GM21526 (cell line): Measurements from ENCODE around the gene PEX11B.
A peak's percentile ranks its signal among the peaks of the same experiment; 100 is the strongest.
"Not testable (repeated sequence)": the region's sequence is repeated elsewhere in the genome, so short reads cannot be mapped to it uniquely, and the experiment has no call there.

ENCODE experiments used
- ATAC-seq: cut with Tn5 transposase; IDR thresholded peaks from one replicate; pipeline ENCODE4 v1.9.1; 2021; ENCODE audit warnings: moderate library complexity; ENCODE audit not compliant: unreplicated experiment, low FRiP score

Gene PEX11B

DNA sequence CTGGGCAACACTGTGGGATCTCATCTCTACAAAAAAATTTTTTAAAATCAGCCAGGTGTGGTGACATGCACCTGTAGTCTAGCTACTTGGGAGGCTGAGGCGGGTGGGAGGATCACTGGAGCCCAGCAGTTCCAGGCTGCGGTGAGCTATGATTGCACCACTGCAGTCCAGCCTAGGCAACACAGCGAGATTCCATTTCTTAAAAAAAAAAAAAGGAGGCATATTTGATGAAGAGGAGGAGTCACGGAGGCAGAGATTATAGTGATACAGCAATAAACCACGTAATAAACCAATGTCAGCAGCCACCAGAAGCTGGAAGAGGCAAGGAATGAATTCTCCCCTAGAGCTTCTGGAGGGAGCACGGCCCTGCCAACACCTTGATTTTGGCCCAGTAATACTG lies 35.3 kb upstream of the PEX11B start:
- no peak for ATAC-seq

DNA sequence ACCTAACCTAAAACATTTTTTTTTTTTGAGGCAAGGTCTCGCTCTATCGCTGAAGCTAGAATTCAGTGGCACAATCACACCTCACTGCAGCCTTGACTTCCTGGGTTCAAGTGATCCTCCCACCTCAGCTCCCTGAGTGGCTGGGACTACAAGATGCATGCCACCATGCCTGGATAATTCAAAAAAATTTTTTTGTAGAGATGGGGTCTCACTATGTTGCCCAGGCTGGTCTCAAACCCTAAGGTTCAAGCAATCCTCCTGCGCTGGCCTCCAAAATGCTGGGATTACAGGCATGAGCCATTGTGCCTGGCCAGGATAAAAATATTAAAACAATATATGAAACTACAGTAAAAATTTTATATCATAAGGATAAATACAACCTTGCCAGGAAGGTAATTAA lies 34.4 kb upstream of the PEX11B start:
- ATAC-seq = no peak

DNA sequence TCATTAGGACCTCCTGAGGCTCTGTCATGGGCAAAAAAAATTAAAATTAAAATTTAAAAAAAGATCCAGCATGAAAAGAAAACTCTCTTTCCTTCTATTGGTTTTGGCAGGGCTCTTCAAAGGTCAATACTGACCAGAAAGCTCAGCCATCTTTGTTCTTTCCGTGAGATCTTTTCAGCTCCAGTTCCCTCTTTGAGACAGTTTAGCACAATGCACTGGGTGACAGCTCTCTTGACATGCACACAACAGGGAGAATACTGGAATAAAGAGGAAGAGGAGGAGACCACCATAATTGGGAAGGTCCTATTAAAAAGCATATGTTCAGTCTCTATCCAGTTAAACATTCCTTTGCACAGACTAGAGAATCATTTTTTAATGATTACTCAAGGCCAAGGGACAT lies 33.0 kb upstream of the PEX11B start:
- no peak for ATAC-seq

DNA sequence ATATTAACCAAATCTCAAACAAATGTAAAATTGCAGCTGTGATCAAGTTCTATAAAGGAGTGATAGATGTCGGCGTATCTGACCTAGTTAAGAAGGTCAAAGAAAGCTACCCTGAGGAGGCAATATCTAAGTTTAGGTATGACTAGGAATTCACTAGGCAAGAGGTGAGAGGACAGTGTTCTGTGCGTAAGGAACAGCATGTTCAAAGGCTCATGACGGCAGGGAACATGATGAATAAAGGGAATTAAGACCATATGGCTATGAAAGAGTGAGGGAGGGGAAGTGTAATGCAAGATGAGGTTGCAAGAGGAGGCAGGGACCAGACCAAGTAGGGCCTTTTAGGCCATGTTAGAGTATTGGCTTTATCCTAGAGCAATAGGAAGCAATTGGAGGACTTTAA lies 30.7 kb upstream of the PEX11B start:
- no peak for ATAC-seq

DNA sequence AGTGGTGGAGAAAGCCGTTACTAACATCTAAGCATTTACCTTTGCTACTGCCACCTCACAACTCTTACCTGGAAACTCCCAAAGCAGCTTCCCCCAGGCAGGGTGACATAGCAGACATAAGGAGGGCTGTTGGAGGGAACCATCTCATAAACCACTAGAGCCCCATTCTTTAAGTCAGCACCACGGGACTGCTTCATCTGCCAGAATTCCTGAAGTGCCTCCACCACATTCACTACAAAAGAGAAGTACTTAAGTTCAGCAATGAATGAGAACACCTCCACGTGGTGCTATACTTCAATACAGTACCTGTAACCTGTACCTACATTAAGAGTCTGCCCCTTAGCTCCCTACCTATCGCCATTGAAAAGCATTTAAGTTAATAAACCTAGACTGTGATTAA lies 29.0 kb upstream of the PEX11B start:
- no peak for ATAC-seq

DNA sequence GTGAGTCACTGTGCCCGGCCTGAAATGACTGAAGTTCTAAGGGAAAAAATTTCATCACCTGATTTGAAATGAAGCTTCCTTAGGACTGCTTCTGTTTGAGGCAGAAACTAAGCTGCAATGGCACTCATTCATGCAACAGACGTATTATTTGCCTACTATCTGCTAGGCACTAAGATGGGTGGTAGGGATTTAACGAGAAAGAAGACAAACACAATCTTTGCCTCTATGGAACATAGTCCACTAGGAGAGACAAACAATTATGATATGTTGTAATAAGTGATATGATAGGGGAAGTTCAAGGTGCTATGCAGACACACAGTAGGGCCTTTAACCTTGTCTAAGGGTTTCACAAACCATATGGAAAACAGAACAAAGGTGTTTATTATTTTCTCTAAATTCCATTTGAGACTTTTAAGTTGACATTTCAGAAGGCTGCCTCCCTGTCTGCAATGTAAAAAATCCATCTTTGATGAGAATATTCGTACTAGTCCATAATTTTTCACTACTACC lies 28.0 kb upstream of the PEX11B start:
- no peak for ATAC-seq

DNA sequence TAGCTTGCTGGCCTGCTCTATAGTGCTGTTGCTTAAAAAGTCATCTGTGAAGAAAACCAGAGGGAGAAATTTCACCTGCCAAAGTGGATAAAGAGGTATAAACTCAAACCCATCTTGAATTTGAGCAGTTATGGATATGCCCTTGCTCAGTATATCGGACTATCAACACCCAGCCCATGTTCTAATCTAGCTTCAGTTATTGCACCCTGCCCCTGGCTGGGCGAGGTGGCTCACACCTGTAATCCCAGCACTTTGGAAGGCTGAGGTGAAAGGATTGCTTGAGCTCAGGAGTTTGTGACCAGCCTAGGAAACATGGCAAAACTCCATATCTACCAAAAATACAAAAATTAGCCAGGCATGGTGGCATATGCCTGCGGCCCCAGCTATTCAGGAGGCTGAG lies 26.0 kb upstream of the PEX11B start:
- no peak for ATAC-seq

DNA sequence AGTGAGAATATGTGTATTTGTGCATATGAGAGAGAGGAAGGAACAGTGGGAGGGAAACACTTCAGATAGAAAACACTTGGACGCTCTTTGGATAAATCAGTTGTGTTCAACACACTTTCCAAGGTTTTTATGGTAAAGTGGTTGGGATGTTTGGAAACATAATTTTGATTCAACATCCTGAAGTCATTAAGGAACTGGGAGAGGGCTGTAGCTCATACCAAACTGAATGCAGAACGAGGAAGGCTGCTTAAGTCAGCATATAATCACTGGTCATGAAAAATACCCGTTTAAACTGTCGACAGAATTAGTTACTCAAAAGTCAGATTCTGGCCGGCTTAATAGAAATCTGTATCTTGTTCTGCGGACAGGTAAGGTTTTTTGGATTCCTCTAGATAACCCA lies 24.4 kb upstream of the PEX11B start:
- no peak for ATAC-seq

DNA sequence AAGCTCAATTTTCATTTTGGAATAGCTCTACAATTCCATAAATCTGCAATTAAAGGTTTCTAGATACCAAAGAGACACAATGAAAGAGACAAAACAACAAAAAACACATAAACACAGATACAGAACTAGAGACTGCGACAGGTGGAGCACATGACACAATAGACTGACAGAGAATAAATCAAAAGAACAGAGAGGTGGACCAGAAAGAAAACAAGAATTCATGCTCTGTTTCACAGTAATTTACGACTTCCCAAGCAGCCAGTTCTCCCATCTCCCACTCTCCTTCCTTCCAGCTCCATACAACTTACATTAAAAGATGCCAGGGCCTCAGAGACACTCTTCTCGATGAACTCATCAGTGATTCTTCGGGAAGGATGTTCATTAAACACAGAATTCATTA lies 23.9 kb upstream of the PEX11B start:
- no peak for ATAC-seq

DNA sequence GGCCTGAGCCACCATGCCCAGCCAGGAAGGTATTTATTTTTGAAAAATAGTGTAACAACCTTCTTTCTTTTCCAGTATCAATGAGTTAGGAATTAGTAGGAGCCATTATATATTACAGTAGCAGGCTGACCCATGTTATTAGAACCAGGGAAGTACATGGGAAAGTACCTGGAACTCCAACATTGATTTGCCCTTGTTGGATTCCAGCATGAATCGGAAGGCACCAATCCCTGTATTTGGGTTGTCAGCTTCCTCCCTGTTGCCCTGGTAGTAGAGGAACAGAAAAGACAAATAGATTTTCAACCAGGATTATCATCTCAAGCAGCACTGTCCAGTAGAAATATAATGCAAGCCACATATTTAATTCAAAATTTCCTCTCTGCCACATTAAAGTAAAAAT lies 18.9 kb upstream of the PEX11B start:
- no peak for ATAC-seq

DNA sequence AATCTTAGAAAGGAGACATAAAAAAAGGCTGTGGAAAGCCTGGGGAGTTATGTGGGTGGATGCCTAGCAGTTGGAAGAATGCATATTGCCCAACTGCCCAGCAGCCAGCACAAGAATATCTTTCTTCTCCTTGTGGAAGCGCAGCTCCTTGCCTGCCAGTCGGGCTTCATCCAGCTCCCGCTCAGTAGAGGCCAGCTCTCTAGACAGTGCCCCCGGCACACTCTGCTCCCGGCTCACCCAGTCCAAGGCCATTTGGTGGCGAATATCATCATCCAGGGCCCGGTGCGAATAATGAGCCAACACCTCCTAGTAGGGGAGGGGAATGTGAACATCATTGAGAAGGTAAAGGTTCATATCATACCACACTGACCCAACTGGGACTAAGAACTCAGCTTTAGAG lies 17.7 kb upstream of the PEX11B start:
- no peak for ATAC-seq

DNA sequence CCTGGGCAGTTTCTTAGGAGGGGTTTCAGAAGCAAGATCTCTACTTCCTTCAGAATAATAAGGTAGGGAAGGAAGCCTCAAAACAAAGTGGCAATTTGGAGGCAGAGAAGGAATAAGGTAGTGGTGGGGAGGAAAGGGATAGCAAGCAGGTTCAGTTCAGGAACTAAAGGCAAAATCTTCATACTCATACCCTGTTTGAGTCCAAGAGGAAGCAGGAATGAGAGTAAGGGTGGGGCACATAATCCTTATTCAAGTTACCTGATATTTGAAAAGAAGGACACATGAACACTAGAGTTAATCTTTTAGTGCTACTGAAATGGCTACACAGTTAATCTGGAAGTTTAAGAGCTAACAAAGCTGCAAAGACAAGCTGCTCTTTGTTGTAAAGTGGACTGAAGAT lies 17.2 kb upstream of the PEX11B start:
- no peak for ATAC-seq

DNA sequence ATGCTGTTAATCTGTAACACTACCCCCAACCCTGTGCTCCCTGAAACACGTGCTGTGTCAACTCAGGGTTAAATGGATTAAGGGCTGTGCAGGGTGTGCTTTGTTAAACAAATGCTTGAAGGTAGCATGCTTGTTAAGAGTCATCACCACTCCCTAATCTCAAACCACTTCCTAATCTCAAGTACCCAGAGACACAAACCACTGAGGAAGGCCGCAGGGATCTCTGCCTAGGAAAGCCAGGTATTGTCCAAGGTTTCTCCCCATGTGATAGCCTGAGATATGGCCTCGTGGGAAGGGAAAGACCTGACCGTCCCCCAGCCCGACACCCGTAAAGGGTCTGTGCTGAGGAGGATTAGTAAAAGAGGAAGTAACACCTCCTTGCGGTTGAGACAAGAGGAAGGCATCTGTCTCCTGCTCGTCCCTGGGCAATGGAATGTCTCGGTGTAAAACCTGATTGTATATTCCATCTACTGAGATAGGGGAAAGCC lies 14.0 kb upstream of the PEX11B start:
- not testable (repeated sequence) for ATAC-seq

DNA sequence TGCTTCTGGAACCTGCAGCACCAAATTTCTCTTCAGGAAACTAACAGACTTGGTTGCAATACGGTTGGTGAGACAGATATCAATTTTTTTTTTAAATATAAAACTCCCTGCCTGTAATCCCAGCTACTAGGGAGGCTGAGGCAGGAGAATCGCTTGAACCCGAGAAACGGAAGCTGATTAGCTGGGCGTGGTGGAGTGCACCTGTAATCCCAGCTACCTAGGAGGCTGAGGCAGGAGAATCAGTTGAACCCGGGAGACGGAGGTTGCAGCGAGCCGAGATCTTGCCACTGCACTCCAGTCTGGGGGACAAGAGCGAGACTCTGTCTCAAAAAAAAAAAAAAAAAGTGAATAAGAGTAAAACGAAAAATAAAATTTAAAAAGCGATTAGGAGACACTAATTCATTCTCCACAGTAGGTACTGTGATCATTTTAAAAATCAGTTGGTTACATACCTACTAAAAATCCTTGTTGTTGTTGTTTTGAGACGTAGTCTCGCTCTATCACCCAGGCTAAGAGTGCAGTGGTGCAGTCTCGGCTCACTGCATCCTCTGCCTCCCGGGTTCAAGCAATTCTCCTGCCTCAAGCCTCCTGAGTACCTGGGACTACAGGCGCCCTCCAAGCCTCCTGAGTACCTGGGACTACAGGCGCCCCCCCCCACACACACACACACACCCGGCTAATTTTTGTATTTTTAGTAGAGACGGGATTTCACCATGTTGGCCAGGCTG lies 9.6 kb upstream of the PEX11B start:
- ATAC-seq = no peak

DNA sequence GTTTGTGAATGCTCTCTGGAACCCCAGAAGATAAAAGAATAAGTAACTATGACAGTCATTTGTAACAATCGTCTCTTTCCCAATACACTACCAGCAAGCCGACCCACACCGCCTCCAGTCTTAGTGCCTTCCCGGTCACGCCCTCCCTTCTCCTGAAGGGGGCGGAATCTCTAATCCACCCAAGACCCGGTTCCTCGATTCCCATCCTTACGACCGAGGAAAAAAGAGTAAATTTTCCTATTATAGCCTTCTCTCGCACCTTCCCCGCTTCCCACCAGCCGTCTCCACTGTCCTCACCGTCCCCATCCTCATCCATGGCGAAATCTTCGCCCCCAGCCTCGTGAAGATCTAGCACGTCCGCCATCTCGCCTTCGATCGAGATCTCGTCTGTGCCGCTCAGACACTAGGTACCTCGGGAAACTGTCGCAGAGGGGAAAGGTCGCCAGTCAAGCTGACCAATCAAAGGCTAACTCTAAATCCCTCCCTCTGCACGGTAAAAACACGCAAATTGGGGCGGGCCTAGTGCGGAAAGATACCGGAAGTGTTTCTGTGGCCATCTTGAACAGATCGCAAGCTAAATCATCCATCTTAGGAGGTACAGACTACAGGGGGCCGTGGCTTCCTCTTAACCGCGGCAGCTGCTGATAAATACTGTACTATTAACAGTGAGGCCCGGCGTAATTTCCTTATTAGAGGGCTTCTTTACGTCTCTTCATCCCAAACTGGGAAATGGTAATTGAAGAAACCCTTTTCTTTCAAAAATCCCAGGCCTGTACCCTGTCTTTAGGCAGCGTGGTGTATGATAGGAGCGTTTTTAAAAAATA lies 8.8 kb upstream of the PEX11B start, which contains the start of gene RBM8A:
Gene RBM8A, minus strand, starts transcription at position 422 of the 824 bp plus-strand sequence. Its CDS starts 58 bp downstream, at position 364.
- peak; percentile 90 for ATAC-seq

DNA sequence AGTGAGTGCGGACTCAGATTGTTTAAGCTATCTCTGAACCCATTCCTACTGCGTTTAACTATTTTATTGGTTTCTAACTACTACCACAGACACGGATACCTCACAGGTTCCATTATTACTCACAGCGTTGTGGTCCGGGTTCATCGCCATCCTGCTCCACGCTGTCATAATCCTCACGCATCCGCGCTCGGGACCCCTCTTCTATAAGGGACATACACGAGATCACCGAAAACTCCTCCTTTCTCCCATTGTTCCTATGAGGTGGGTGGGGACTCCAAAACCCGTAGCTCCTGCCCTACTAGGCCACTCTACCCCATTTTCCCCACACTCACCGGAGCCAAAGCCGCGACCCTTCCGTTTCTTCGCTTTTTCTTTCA lies 8.2 kb upstream of the PEX11B start:
- ATAC-seq = peak; percentile 8

DNA sequence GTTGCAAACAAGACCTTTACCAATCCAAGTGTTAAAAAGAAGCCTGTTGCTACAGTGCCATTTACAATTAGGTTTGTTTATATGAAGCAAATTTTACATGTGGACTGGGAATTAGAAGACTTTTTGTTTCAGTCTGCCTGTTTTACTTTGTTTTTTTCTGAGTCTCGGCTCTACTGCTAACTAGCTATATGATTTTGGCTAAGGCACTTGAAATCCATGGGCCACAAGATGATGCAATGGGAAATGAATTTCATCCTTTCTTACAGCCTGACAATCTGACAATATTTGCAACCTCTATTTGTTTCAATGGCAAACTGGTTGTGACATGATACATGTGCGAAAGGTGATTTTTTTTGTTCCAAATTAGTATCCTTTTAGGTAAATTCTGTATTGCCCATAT lies 3.7 kb upstream of the PEX11B start:
- no peak for ATAC-seq

DNA sequence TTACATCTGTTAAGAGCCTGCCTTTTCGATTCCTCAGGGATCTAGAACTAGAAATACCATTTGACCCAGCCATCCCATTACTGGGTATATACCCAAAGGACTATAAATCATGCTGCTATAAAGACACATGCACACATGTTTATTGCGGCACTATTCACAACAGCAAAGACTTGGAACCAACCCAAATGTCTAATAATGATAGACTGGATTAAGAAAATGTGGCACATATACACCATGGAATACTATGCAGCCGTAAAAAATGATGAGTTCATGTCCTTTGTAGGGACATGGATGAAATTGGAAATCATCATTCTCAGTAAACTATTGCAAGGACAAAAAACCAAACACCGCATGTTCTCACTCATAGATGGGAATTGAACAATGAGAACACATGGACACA lies 1.8 kb upstream of the PEX11B start:
- ATAC-seq = not testable (repeated sequence)

DNA sequence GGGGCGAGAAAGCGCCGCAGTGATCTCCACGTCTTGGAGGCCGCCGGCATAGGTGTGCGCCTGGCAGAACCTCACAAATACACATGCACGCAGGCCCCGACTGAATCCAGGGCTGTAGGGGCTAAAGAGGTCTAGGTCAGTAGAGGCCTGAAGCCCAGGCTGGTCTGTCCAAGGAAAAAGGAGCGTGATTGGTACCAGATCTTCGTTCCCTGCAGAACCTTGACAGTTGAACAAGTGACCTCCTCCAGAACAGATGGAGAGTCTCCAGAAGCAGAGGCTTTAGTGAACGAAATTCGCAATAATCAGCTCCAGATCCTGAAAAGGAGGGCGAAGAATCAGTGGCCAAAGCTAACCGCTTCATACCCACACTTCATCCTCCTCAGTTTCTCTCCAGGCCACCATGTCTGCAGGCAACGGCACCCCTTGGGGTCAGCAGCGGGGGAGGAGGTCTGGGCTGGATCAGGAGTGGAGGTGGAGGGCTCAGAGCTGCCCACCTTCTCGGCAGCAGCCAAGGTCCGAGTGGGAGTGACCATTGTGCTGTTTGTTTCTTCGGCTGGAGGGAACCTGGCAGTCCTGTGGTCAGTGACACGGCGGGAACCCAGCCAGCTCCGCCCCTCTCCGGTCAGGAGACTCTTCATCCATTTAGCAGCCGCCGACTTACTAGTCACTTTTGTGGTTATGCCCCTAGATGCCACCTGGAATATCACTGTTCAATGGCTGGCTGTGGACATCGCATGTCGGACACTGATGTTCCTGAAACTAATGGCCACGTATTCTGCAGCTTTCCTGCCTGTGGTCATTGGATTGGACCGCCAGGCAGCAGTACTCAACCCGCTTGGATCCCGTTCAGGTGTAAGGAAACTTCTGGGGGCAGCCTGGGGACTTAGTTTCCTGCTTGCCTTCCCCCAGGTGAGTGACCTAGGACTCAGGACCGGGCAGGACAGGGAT lies 749 bp upstream of the PEX11B start:
- no peak for ATAC-seq

DNA sequence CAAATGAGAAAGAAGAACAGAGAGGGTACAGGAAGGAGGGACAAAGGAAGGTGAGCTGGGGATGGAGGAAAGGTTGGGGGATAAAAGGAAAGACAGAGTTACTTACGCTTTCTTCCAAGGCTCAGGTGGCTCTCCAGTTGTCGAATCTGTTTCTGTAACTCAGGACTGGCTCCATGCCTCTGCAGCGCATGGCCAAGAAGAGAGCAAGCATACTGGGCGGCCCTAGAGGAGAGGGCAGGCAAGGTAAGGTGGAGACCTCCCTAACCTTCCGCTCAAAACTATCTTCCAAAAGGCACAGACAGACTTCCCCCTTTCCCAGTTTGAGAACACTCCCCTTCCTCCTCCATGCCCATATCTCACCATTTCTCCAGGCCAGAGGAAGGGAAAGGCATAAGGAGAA lies 922 bp downstream of the PEX11B start:
- no peak for ATAC-seq

DNA sequence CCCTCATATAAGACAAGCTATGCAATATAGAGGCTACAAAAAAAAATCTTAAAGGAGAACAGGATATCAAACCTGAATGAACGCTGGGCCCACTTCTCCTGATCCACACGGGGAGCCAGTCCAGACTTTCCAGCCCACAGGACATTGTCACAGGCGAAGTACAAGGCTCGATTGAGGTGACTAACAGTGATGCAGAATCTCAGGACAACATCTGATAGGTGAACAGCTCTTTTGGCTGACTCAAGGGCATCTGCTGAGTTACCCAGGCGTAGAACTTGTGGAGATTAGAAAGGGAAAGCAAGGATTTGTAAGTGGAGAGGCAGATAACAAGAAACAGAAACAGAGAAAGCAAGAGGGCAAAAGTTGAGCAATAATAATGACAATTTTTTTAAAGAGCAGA lies 1.8 kb downstream of the PEX11B start:
- no peak for ATAC-seq
